Neural progenitor cell (in vitro differentiated cells): ENCODE results near the gene GBP3. TPM values are rescaled to one million over a fixed set of nuclear protein-coding genes. Genes with fewer than 3 reads are reported as not detected.

Experiments
- DNase-seq: peaks from one replicate; pipeline ENCODE4 v3.0.0-alpha.2; 2016; ENCODE audit warnings: low spot score
- H2AFZ ChIP-seq: fragments of 200-600 bp; sonication (generic); replicated peaks from 2 replicates; pipeline ENCODE4 v1.6.1; 2016; ENCODE audit warnings: antibody characterized with exemption
- H3F3A ChIP-seq: fragments of 200-600 bp; sonication (generic); 2 replicates; pipeline ENCODE4 v1.6.1; 2016; ENCODE audit warnings: antibody characterized with exemption, low read depth
- H3K27ac ChIP-seq: fragments of 200-600 bp; sonication (generic); 2 replicates; pipeline ENCODE4 v1.5.1; 2016; ENCODE audit warnings: mild to moderate bottlenecking
- H3K27me3 ChIP-seq: fragments of 200-600 bp; sonication (generic); 2 replicates; pipeline ENCODE4 v1.6.1; 2016; ENCODE audit warnings: mild to moderate bottlenecking, moderate library complexity
- H3K36me3 ChIP-seq: fragments of 200-600 bp; sonication (generic); 2 replicates; pipeline ENCODE4 v1.5.1; 2016
- H3K4me1 ChIP-seq: fragments of 200-600 bp; sonication (generic); 2 replicates; pipeline ENCODE4 v1.6.1; 2016; ENCODE audit warnings: mixed run types
- H3K4me2 ChIP-seq: fragments of 200-600 bp; sonication (generic); 2 replicates; pipeline ENCODE4 v1.6.1; 2016
- H3K4me3 ChIP-seq: fragments of 200-600 bp; sonication (generic); 2 replicates; pipeline ENCODE4 v1.5.1; 2016
- H3K79me2 ChIP-seq: fragments of 200-600 bp; sonication (generic); 2 replicates; pipeline ENCODE4 v1.6.1; 2016; ENCODE audit warnings: low read depth
- H3K9ac ChIP-seq: fragments of 200-600 bp; sonication (generic); 2 replicates; pipeline ENCODE4 v1.6.1; 2016
- H3K9me3 ChIP-seq: fragments of 200-600 bp; sonication (generic); 2 replicates; pipeline ENCODE4 v1.5.1; 2016; ENCODE audit warnings: low read depth
- H4K20me1 ChIP-seq: fragments of 200-600 bp; sonication (generic); 2 replicates; pipeline ENCODE4 v1.6.1; 2016; ENCODE audit warnings: low read depth
- H3K27ac Mint-ChIP-seq: 3 replicates; pipeline ENCODE4 v1.8.0; 2021; ENCODE audit warnings: mixed read lengths
- H3K27me3 Mint-ChIP-seq: 2 replicates; pipeline ENCODE4 v1.8.0; 2022; ENCODE audit warnings: low read depth, mild to moderate bottlenecking, inconsistent platforms, moderate library complexity, mixed read lengths; ENCODE audit not compliant: insufficient read depth
- H3K36me3 Mint-ChIP-seq: 3 replicates; pipeline ENCODE4 v1.8.0; 2021; ENCODE audit warnings: mixed read lengths
- H3K4me1 Mint-ChIP-seq: 3 replicates; pipeline ENCODE4 v1.8.0; 2021; ENCODE audit warnings: mixed read lengths
- H3K4me3 Mint-ChIP-seq: 3 replicates; pipeline ENCODE4 v1.8.0; 2021; ENCODE audit warnings: mild to moderate bottlenecking, moderate library complexity, mixed read lengths
- H3K9me3 Mint-ChIP-seq: 3 replicates; pipeline ENCODE4 v1.8.0; 2020; ENCODE audit warnings: mixed read lengths
- CTCF ChIP-seq: fragments of 200-600 bp; sonication (generic); IDR thresholded peaks from 2 replicates; pipeline ENCODE4 v1.5.1; 2017; ENCODE audit warnings: antibody characterized with exemption, mild to moderate bottlenecking
- EZH2 ChIP-seq: fragments of 200-600 bp; sonication (generic); IDR thresholded peaks from 2 replicates; pipeline ENCODE4 v1.6.1; 2017; ENCODE audit warnings: antibody characterized with exemption, mild to moderate bottlenecking, moderate library complexity
- EZH2phosphoT487 ChIP-seq: fragments of 200-600 bp; sonication (generic); IDR thresholded peaks from 2 replicates; pipeline ENCODE4 v1.6.1; 2017; ENCODE audit warnings: antibody characterized with exemption
- total RNA-seq: library from RNA; depleted of rRNA; stranded (reverse); fragments of >200 nt; gene quantifications from 2 replicates; pipeline ENCODE4 v1.2.3, GENCODE V29; 2015; ENCODE audit warnings: low replicate concordance

GBP3 gene
- not detected in 2 replicates for total RNA-seq

DNA sequence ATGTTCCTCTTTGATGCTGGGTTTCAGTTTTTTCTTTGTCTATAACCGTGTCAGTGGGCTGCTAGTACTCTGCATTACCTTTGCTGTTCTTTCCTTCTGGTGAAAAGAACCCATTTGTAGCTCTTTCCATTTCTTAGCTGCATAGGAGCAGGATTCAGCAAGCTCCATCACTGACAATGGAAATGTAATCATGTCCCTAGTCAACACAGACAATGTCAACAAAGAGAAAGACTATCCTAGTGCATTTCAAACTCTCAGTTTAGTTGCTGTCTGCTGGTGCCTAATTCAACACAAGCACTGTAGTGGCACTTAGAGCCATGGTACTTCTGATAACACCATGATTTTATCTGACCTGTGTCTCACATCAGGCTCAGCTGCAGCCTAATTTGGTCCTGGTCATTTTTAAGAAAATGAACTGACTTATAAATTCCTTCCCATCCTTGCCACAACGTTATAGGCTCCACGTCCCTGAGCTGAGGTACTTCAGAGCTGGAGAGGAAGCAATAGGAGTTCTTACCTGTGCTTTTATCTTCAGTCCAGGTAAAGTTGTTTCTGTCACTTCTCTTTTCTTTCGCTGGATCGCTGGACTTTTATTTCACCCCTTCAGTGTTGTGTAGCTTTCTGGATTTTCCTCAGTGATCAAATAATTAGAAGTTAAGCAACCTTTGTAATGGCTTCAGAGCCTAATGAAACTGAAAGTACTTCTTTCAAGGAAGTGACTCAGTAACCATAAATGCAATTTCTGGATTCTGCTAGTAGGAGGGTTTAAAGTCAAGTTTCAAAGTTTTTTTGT lies at the start of gene GBP3:
GBP3 (minus strand) TSS at position 700 of the 793 bp plus-strand sequence. CDS start 2,145 bp downstream, outside the sequence.
- no peak within 1 kb of the TSS for H3K4me3 Mint-ChIP-seq
- no peak within 1 kb of the TSS for H3K4me2 ChIP-seq

GRCh38 chr1:89070509-89070908 lies 47.8 kb upstream of the GBP3 start:
- Histone ChIP-seq H3K9me3 (no peaks in the 10 kb centered on the region), H2AFZ (no peak overlapping the region), H3K4me1 (no peaks in the 10 kb centered on the region), H3K27me3 (no peaks in the 10 kb centered on the region), H3K27ac (no peak overlapping the region), H3F3A (no peaks in the 10 kb centered on the region), H4K20me1 (no peaks in the 10 kb centered on the region), H3K4me3 (no peak overlapping the region), H3K36me3 (no peaks in the 10 kb centered on the region), H3K9ac (no peak overlapping the region), H3K79me2 (no peaks in the 10 kb centered on the region), H3K4me2 (no peak overlapping the region)
- no peak for TF ChIP-seq EZH2phosphoT487
- no peak for TF ChIP-seq EZH2
- TF ChIP-seq CTCF, result no peak
- Mint-ChIP-seq H3K36me3 (no peaks in the 10 kb centered on the region), H3K9me3 (peaks cover 10% of the 10 kb centered on the region), H3K27ac (no peak overlapping the region), H3K27me3 (no peaks in the 10 kb centered on the region), H3K4me1 (peaks cover 7% of the 10 kb centered on the region), H3K4me3 (no peak overlapping the region)
- no peak for DNase-seq

More for the DNA sequence above, at the start of gene GBP3:
- Histone ChIP-seq H3K4me3 (no peak within 1 kb of the TSS), H2AFZ (peak within 1 kb of the TSS; percentile 30), H4K20me1 (no peaks in the 10 kb centered on the region), H3K9me3 (no peaks in the 10 kb centered on the region), H3K9ac (no peak within 1 kb of the TSS), H3K79me2 (no peaks in the 10 kb centered on the region), H3K27ac (no peak within 1 kb of the TSS), H3K27me3 (no peaks in the 10 kb centered on the region), H3F3A (no peaks in the 10 kb centered on the region), H3K4me1 (peaks cover 5% of the 10 kb centered on the region), H3K36me3 (no peaks in the 10 kb centered on the region)
- TF ChIP-seq EZH2 (no peak), CTCF (no peak), EZH2phosphoT487 (no peak)
- no peaks in the 10 kb centered on the region for H3K27me3 Mint-ChIP-seq
- H3K9me3 Mint-ChIP-seq, result no peaks in the 10 kb centered on the region
- H3K27ac Mint-ChIP-seq, result no peak within 1 kb of the TSS
- H3K4me1 Mint-ChIP-seq, result no peaks in the 10 kb centered on the region
- H3K36me3 Mint-ChIP-seq, result no peaks in the 10 kb centered on the region
- DNase-seq, result no peak

- Histone ChIP-seq H3K79me2 (no peaks in the 10 kb centered on the region), H3F3A (no peaks in the 10 kb centered on the region), H3K36me3 (no peaks in the 10 kb centered on the region), H3K4me1 (no peaks in the 10 kb centered on the region), H3K4me2 (no peak overlapping the region), H3K27ac (no peak overlapping the region), H3K4me3 (no peak overlapping the region), H3K27me3 (no peaks in the 10 kb centered on the region), H3K9ac (no peak overlapping the region), H4K20me1 (no peaks in the 10 kb centered on the region), H3K9me3 (no peaks in the 10 kb centered on the region), H2AFZ (no peak overlapping the region)
- Mint-ChIP-seq H3K27me3 (no peaks in the 10 kb centered on the region), H3K4me3 (no peak overlapping the region), H3K27ac (no peak overlapping the region), H3K36me3 (no peaks in the 10 kb centered on the region), H3K9me3 (peaks cover 8% of the 10 kb centered on the region), H3K4me1 (peaks cover 7% of the 10 kb centered on the region)
- no peak for DNase-seq
- TF ChIP-seq EZH2phosphoT487 (no peak), EZH2 (no peak), CTCF (no peak)
Measured at GRCh38 chr1:89069951-89070350, 47.3 kb upstream of the GBP3 start.
